NCI-H345 treated with DMSO at 0.1 percent for 48 hours (cell line): Measurements from ENCODE around the gene RNF4.
"Not testable (repeated sequence)": the region's sequence is repeated elsewhere in the genome, so short reads cannot be mapped to it uniquely, and the experiment has no call there.

Source experiments
- DNase-seq: peaks from one replicate; lab custom pipeline; 2025; ENCODE audit not compliant: unreplicated experiment; lab: John Stamatoyannopoulos, UW

RNF4 gene

GRCh38 chr4:2457481-2458295 is 11.2 kb upstream of the RNF4 start:
- no peak for DNase-seq

DNA sequence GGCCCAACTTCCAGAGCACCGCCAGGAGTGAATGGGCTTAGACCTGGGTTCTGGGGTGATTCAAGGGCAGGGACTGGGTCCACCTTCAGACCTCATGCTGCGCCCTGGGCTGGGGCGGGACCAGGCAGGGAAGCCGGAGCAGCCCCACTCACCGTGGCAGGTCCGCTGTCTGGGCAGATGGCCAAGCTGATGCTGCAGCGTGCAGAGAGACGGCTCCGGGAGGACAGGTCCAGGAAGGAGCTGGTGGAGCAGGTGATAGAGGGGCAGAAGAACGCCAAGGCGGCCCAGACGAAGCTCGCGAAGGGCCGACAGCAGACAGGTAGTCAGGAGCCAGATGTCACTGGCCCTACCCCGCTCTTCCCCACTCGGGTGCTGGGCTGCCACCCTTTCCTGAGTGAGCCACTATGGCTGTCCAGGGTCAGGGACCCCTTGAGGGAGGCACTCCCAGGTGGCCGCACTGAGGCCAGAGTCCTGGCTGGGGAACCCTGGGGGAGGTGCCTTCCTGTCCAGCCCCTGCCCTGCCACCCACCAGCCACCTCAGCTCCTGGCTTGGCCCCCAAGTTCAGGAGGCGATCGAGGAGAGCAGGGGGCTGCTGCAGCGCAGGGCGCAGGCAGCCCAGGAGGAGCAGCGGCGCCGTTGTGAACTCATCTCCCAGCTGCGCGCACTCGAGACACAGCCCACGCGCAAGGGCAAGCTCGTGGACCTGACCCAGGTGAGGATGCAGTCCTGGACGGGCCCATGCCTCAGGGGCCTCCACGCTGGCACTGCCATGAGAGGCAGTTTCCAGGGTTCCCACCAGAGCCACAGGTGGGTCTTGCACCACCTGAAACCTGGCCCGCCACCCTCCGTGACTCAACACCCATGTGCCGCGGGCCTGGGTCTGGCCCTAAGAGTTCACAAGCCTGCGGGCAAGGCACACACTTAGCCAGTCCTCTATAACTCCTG is 10.1 kb upstream of the RNF4 start:
- no peak for DNase-seq

DNA sequence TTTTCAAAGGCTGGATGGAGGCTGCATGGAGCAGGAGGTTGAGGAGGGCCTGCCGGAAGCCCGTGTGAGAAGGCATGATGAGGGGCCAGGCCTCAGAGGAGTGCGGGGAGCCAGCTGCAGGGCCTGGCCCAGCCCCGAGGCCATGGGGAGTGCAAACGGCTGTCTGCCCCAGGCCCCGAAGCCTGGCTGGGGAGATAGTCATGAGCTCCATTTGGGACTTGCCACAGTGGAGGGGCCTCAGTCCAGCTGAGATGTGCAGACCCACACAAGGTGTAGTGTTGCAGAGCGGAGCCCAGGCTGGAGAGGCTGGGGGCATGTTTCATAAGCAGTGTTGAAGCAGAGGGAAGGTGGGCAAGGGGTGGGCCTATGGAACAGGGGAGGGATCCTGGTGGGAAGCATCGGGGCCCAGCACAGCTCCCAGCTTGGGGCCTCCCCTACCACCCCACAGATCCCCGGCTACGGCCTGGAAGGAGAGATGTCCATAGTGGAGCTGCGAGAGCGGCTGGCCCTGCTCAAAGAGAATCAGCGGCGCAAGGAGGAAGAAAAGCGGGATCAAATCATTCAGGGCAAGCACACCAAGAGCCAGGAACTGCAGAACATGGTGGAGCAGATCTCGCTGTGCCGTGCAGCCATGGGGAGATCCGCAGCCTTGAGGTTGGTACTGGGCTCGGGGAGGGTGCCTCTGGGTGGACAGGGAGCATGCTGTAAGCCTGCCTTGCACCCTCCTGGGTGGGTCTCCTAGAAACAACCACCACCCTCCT is 9.1 kb upstream of the RNF4 start:
- no peak for DNase-seq

GRCh38 chr4:2461246-2461960 is 7.5 kb upstream of the RNF4 start:
- no peak for DNase-seq

GRCh38 chr4:2462218-2462991 is 6.5 kb upstream of the RNF4 start:
- DNase-seq: peak; percentile 26

DNA sequence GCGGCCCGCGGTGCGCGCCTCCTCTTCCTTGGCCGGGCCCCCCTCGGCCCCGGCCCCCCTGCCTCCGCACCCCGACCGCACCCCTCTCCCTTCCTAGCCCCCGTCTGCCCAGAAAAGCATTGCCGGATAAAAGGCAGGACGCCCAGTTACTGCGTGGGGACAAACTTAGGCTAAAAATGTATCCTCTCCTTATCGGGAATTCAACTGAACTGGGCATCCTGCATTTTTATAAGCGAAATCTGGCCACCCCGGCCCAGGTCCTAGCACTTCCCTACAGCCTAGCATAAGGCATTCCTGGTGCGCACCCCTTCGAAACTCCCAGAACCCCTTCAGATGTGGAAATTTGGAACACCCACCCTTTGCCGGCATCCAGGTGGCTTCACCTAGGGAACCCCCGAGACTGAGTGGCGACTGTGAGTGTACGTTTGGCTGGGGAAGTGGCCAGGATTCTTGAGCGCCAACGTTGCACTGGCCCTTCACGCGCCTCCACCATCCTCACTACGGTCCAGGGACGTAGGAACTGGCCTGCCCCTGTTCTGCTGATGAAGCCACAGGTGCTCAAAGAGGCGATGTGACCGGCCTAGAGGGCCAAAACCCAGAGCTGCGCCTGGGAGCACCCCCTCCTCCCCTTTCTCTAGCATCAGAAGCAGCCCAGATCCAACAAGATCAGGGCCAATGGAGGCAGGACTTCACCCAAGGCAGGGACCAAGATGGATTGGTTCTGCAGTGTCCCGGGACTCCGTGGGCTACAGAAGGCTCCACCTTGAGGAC is 5.7 kb upstream of the RNF4 start:
- DNase-seq: no peak

- DNase-seq: no peak
Observed at GRCh38 chr4:2465032-2465431, 3.9 kb upstream of the RNF4 start.

GRCh38 chr4:2465544-2465943 is 3.4 kb upstream of the RNF4 start:
- not testable (repeated sequence) for DNase-seq

- DNase-seq: no peak
Observed at GRCh38 chr4:2469192-2469984, 482 bp downstream of the RNF4 start.

GRCh38 chr4:2470791-2471190 is 1.9 kb downstream of the RNF4 start:
- DNase-seq: no peak

DNA sequence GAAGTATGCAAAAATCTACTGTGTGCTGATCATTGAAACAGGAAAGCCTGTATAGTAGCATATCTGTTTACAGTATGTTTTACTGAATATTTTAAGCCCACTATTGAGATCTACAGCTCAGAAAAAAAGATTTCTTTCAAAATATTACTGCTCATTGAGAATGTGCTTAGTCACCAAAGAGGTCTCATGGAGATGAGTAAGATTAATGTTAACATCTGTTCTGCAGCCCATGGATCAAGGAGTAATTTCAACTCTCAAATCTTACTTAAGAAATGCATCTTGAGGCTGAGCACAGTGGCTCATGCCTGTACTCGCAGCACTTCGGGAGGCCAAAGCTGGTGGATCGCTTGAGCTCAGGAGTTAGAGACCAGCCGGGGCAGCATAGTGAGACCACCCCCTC is 3.3 kb downstream of the RNF4 start:
- no peak for DNase-seq

DNA sequence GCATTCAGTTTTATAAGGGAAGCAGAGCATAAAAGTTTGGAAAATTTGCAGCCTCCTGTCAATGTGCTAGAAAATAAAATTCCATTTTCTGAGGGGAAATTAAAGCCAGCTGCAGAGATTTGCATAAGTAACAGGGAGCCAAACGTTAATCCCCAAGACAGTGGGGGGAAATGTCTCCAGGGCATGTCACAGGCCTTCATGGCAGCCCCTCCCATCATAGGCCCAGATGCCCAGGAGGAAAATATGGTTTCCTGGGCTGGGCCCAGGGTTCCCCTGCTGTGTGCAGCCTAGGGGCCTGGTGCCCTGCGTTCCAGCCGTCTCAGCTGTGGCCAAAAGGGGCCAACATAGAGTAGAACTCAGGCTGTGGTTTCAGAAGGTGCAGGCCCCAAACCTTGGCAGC is 9.3 kb downstream of the RNF4 start:
- DNase-seq: no peak

- no peak for DNase-seq
Observed at GRCh38 chr4:2480649-2481048, 11.7 kb downstream of the RNF4 start.

DNA sequence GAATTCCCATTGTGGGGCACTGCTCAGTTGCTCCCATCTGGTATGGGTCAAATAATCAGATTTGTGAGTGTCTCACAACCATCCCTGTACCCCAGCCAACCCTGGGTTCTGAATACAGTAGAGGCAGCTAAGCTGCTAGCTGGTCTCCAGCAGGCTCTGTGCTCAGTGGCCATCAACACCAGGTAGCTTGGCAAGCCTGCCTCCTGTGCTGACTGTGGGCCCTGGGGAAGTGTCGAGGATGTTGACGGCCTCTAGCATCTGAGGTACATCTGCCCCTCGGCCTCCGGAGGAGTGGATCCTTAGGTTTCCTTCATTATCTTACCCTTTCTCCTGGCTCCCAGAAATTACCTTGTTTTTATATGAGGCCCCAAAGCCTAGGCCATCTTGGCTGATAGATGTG is 13.3 kb downstream of the RNF4 start:
- DNase-seq: no peak

- DNase-seq: no peak
Observed at GRCh38 chr4:2482693-2483092, 13.8 kb downstream of the RNF4 start.

- no peak for DNase-seq
Observed at GRCh38 chr4:2483237-2483636, 14.3 kb downstream of the RNF4 start.

GRCh38 chr4:2484185-2484584 is 15.3 kb downstream of the RNF4 start:
- DNase-seq: no peak

- no peak for DNase-seq
Observed at GRCh38 chr4:2484993-2485392, 16.1 kb downstream of the RNF4 start.
